K562 (cell line): ENCODE results near the gene MAK. TPM values are rescaled to one million over a fixed set of nuclear protein-coding genes. Genes with fewer than 3 reads are reported as not detected.
A peak's percentile ranks its signal among the peaks of the same experiment; 100 is the strongest.

Source experiments
- ATAC-seq: fragments of 200-7000 bp; cut with Tn5 transposase; 3 replicates; pipeline ENCODE4 v1.9.1; 2020; ENCODE audit warnings: moderate library complexity
- BruUV-seq: library from RNA; stranded (reverse); fragments of 400-500 nt; replicated peaks from 2 replicates; lab custom pipeline; 2021; lab: Mats Ljungman, UMichigan
- CTCF ChIA-PET: fragments of 300-600 bp; formaldehyde crosslinking; extraction: SDS; loops from one replicate; lab custom pipeline; 2021; ENCODE audit warnings: low intra/inter-chr PET ratio; lab: Yijun Ruan, JAX
- POLR2A ChIA-PET: fragments of 300-600, 350-650 bp; sonication (Branson Sonifier 250); formaldehyde crosslinking; extraction: SDS; loops from one replicate; lab custom pipeline; 2021; ENCODE audit warnings: antibody characterized with exemption, inconsistent platforms; lab: Yijun Ruan, JAX
- DNase-seq, 4 experiments: peaks; one replicate each; pipeline versions ENCODE4 v3.0.0 to v3.0.0-alpha.2; 2011 to 2018; ENCODE audit warnings: low spot score in 3 of 4, mixed read lengths in 3 of 4; ENCODE audit errors: extremely low read depth in 1 of 4
- FAIRE-seq: peaks from 2 replicates; lab custom pipeline; 2011; peaks lifted over from hg19 to GRCh38; lab: Jason Lieb, UNC
- H2AFZ ChIP-seq: 2 replicates; pipeline ENCODE4 v1.6.0; 2011; ENCODE audit warnings: low read depth, low read length, control low read depth, inconsistent platforms
- H3K27ac ChIP-seq: fragments of 200-600 bp; 3 replicates; pipeline ENCODE4 v1.8.0; 2011; ENCODE audit warnings: low read depth, mild to moderate bottlenecking, control low read depth, inconsistent platforms, low read length, moderate library complexity, mixed read lengths; ENCODE audit errors: extremely low read depth
- H3K27me3 ChIP-seq, 2 experiments: fragments of 300-600 bp in 1 of 2; 2 replicates in 1 of 2; 3 replicates in 1 of 2; pipeline versions ENCODE4 v1.6.0 to v1.8.0; 2011; ENCODE audit warnings: inconsistent platforms in 2 of 2, low read length in 2 of 2, mild to moderate bottlenecking in 1 of 2, mixed read lengths in 1 of 2, moderate library complexity in 1 of 2; ENCODE audit not compliant: control insufficient read depth in 2 of 2, insufficient read depth in 2 of 2
- H3K36me3 ChIP-seq: fragments of 300-600 bp; 3 replicates; pipeline ENCODE4 v1.8.0; 2011; ENCODE audit warnings: mild to moderate bottlenecking, low read length, inconsistent platforms; ENCODE audit not compliant: control insufficient read depth, insufficient read depth
- H3K4me1 ChIP-seq, 2 experiments: fragments of 200-600 bp in 1 of 2; replicated peaks in 1 of 2; 2 replicates in 1 of 2; 3 replicates in 1 of 2; pipeline versions ENCODE4 v1.5.1 to v1.8.0; 2011; ENCODE audit warnings: inconsistent platforms in 2 of 2, low read length in 2 of 2, mild to moderate bottlenecking in 1 of 2, mixed read lengths in 1 of 2, moderate library complexity in 1 of 2; ENCODE audit not compliant: control insufficient read depth in 2 of 2, insufficient read depth in 2 of 2
- H3K4me2 ChIP-seq: 2 replicates; pipeline ENCODE4 v1.6.1; 2011; ENCODE audit warnings: low read length, control low read depth, inconsistent platforms, mixed read lengths; ENCODE audit not compliant: insufficient read depth
- H3K4me3 ChIP-seq: fragments of 200-600 bp; sonication (generic), shearing (Covaris generic); 2 replicates; pipeline ENCODE4 v1.5.1; 2016; ENCODE audit warnings: control low read depth, inconsistent platforms
- H3K79me2 ChIP-seq: fragments of 200-600 bp; 3 replicates; pipeline ENCODE4 v1.8.0; 2011; ENCODE audit warnings: low read length, inconsistent platforms; ENCODE audit not compliant: control insufficient read depth, insufficient read depth
- H3K9ac ChIP-seq, 2 experiments: 2 replicates each; pipeline versions ENCODE4 v1.6.0 to v1.6.1; 2011; ENCODE audit warnings: low read depth in 2 of 2, low read length in 2 of 2, control low read depth in 1 of 2, inconsistent platforms in 1 of 2, mild to moderate bottlenecking in 1 of 2, mixed read lengths in 1 of 2; ENCODE audit not compliant: insufficient read depth in 1 of 2
- H3K9me1 ChIP-seq: one replicate; pipeline ENCODE4 v1.6.0; 2011; ENCODE audit warnings: inconsistent platforms, mild to moderate bottlenecking, low read length, moderate library complexity; ENCODE audit not compliant: control insufficient read depth, insufficient read depth
- H3K9me3 ChIP-seq: replicated peaks from 2 replicates; pipeline ENCODE4 v1.5.1; 2011; ENCODE audit warnings: low read depth, low read length, inconsistent platforms; ENCODE audit not compliant: control insufficient read depth, insufficient read depth
- H4K20me1 ChIP-seq: replicated peaks from 2 replicates; pipeline ENCODE4 v1.6.1; 2011; ENCODE audit warnings: low read length, inconsistent platforms, mixed read lengths; ENCODE audit not compliant: control insufficient read depth, insufficient read depth
- ASH1L ChIP-seq: fragments of 450-650 bp; IDR thresholded peaks from 2 replicates; pipeline ENCODE4 v1.6.1; 2018; ENCODE audit warnings: borderline replicate concordance, mild to moderate bottlenecking, low read depth; ENCODE audit not compliant: partially characterized antibody
- BHLHE40 ChIP-seq: IDR thresholded peaks from 2 replicates; pipeline ENCODE4 v1.6.1; 2011; ENCODE audit warnings: low read length, improper control_type of control experiment
- CBFA2T3 ChIP-seq: fragments of 450-650 bp; IDR thresholded peaks from 2 replicates; pipeline ENCODE4 v1.6.1; 2017
- CHD1 ChIP-seq: fragments of 200-600 bp; sonication (generic); IDR thresholded peaks from one replicate; pipeline ENCODE4 v1.6.1; 2012; ENCODE audit warnings: mild to moderate bottlenecking, moderate library complexity, low read length, inconsistent platforms
- NCOA2 ChIP-seq, 2 experiments: fragments of 450-650 bp; IDR thresholded peaks; 2 replicates each; pipeline ENCODE4 v1.6.1; 2018; ENCODE audit warnings: mild to moderate bottlenecking in 2 of 2, moderate library complexity in 1 of 2; ENCODE audit not compliant: partially characterized antibody in 2 of 2
- SNIP1 ChIP-seq: fragments of 450-650 bp; IDR thresholded peaks from 2 replicates; pipeline ENCODE4 v1.7.1; 2017; ENCODE audit warnings: low read depth, mild to moderate bottlenecking
- ZNF79 ChIP-seq: fragments of 250-450 bp; sonication (Bioruptor Pico); IDR thresholded peaks from 2 replicates; pipeline ENCODE4 v1.4.0; 2020; ENCODE audit warnings: low read depth, mild to moderate bottlenecking, moderate library complexity
- WGBS: fragments of 100-300 bp; shearing (Covaris generic); methylation state at CpG from one replicate; pipeline ENCODE4 v1.1.6; 2016; ENCODE audit warnings: low coverage, mixed read lengths; ENCODE audit not compliant: insufficient coverage; ENCODE audit errors: missing lambda C conversion rate; 5-methylcytosine and 5-hydroxymethylcytosine counted together
- in situ Hi-C: fragments of 300-500 bp; cut with MboI; formaldehyde crosslinking; loops from 4 replicates; pipeline ENCODE4 v1.15.0; 2018; ENCODE audit warnings: inconsistent platforms, mixed read lengths
- intact Hi-C: fragments of 100-400 bp; cut with micrococcal nuclease; formaldehyde crosslinking; loops from 2 replicates; pipeline ENCODE4 v1.14.2; 2022
- polyA plus RNA-seq, 8 experiments: library from polyadenylated mRNA; depleted of rRNA in 4 of 8; stranded (reverse) in 5 of 8; unstranded in 3 of 8; fragments of >200 nt; fragmentation: Nextera tagmentation in 2 of 8; fragmentation: Illumina TruSeq in 1 of 8; extraction: Ambion mirVana in 2 of 8; extraction: Trizol in 1 of 8; gene quantifications; 2 replicates each; pipeline versions ENCODE4 v1.2.1 to v1.2.3, GENCODE V29; 2011 to 2014; ENCODE audit warnings: inconsistent platforms in 1 of 8, missing spikeins in 1 of 8
- total RNA-seq, 7 experiments: library from RNA; depleted of rRNA in 6 of 7; stranded (reverse); fragments of >200 nt in 6 of 7; fragmentation: Illumina TruSeq in 2 of 7; extraction: Trizol in 2 of 7; gene quantifications; 2 replicates each; pipeline versions ENCODE4 v1.2.1 to v1.2.3, GENCODE V29; 2011 to 2021; ENCODE audit warnings: low replicate concordance in 1 of 7
- TF ChIP-seq, protein P1 (sequence below), 2 experiments: fragments of 450-650 bp in 1 of 2; IDR thresholded peaks; 2 replicates each; pipeline ENCODE4 v1.6.1; 2011 to 2017; ENCODE audit warnings: low read depth in 2 of 2, antibody characterized with exemption in 1 of 2, borderline replicate concordance in 1 of 2, low read length in 1 of 2, mild to moderate bottlenecking in 1 of 2, mixed read lengths in 1 of 2; ENCODE audit not compliant: control insufficient read depth in 1 of 2
- TF ChIP-seq, protein P2 (sequence below), 3 experiments: fragments of 200-800 bp in 1 of 3; fragments of 250-450 bp in 1 of 3; fragments of 450-650 bp in 1 of 3; sonication (Bioruptor Pico) in 1 of 3; sonication (Bioruptor generic) in 1 of 3; formaldehyde crosslinking in 1 of 3; IDR thresholded peaks; 2 replicates each; pipeline versions ENCODE4 v1.6.1 to v1.8.0; 2016 to 2022; ENCODE audit warnings: mild to moderate bottlenecking in 2 of 3, missing genetic modification characterization in 2 of 3, missing compliant biosample characterization in 1 of 3, moderate library complexity in 1 of 3
- TF ChIP-seq, protein P3 (sequence below), 2 experiments: fragments of 450-650 bp in 1 of 2; sonication (generic) in 1 of 2; formaldehyde crosslinking; conservative IDR thresholded peaks; 2 replicates each; pipeline versions ENCODE4 v1.4.0 to v1.8.1; 2020 to 2022; ENCODE audit warnings: mild to moderate bottlenecking in 1 of 2, missing genetic modification reagents in 1 of 2
- TF ChIP-seq, protein P4 (sequence below): fragments of 250-450 bp; sonication (Bioruptor Pico); IDR thresholded peaks from 2 replicates; pipeline ENCODE4 v1.4.0; 2020; ENCODE audit warnings: mild to moderate bottlenecking

MAK gene
- total and polyA plus RNA-seq, 9 of the 15 experiments (the other 6 are each of a cell fraction or from before 2014, with no cell fraction given) = 0.25 to 1.1 (median 0.53) TPM

DNA sequence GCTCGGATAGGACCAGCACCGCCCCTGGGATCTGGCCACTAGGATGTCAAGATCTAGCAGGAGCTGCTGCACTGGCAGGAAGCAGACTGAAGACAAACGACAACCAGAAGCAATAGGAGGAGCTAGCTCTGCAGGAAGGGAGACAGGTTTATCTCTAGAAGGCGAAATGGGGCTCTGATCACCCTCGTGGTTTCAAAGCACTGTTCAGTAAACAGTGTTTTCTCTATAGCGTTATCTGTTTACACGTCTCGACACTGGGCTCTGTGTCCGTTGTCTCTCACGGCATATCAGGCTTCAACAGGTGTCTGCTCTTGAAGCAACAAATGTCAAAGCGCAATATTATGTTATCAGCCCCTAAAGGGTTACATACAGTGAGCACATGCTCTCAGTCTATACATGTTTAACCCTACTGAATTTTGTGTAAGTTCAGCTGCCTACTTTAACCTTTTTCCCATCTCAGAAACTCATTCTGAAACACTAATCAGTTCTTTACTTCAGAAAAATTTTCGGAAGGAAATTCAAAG, 66.9 kb downstream of the MAK start:
- H3K79me2 ChIP-seq = no peaks in the 10 kb centered on the region
- H3K36me3 ChIP-seq = peaks cover 34% of the 10 kb centered on the region
- no peak overlapping the region; the same call in 1 of the 2 replicates for H3K4me3 ChIP-seq
- peak overlapping the region; percentile 70 for H3K4me2 ChIP-seq
- peak overlapping the region; percentile 25 to 40; a peak in 2 of 4 replicates for H3K9ac ChIP-seq
- no peaks in the 10 kb centered on the region for H3K9me3 ChIP-seq
- no peaks in the 10 kb centered on the region for H3K27me3 ChIP-seq
- no TSS peak for BruUV-seq
- WGBS = 2% methylated on average over 12 of the region's 12 CpGs
- intact Hi-C loops = loop anchor here (1.0 kb wide), 1 partner anchor 24 kb away; the partner anchor contains the start of gene TMEM14B
- FAIRE-seq (peak; percentile 98), ATAC-seq (peak; percentile 99), DNase-seq (peak; percentile 47 to 94 (median 70))
- H3K4me1 ChIP-seq = peaks cover 10 to 18% of the 10 kb centered on the region in 2 experiments; a peak in 4 of 5 replicates
- peak overlapping the region; percentile 5; the same call in 2 of the 3 replicates for H3K27ac ChIP-seq
- ChIA-PET POLR2A (interaction anchor here (0.6 to 2.3 kb wide), 8 partner anchors 9 to 74 kb away, joined by 3 to 11 read pairs (median 4); partner anchors contain the start of gene TMEM14C), CTCF (no interaction called here)
- no peaks in the 10 kb centered on the region for H4K20me1 ChIP-seq
- H3K9me1 ChIP-seq = no peaks in the 10 kb centered on the region
- in situ Hi-C loops = no loop called here
- H2AFZ ChIP-seq = peak overlapping the region; percentile 63
- TF ChIP-seq, protein P1, sequence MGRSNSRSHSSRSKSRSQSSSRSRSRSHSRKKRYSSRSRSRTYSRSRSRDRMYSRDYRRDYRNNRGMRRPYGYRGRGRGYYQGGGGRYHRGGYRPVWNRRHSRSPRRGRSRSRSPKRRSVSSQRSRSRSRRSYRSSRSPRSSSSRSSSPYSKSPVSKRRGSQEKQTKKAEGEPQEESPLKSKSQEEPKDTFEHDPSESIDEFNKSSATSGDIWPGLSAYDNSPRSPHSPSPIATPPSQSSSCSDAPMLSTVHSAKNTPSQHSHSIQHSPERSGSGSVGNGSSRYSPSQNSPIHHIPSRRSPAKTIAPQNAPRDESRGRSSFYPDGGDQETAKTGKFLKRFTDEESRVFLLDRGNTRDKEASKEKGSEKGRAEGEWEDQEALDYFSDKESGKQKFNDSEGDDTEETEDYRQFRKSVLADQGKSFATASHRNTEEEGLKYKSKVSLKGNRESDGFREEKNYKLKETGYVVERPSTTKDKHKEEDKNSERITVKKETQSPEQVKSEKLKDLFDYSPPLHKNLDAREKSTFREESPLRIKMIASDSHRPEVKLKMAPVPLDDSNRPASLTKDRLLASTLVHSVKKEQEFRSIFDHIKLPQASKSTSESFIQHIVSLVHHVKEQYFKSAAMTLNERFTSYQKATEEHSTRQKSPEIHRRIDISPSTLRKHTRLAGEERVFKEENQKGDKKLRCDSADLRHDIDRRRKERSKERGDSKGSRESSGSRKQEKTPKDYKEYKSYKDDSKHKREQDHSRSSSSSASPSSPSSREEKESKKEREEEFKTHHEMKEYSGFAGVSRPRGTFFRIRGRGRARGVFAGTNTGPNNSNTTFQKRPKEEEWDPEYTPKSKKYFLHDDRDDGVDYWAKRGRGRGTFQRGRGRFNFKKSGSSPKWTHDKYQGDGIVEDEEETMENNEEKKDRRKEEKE (IDR thresholded peaks at IDR 0.05; ENCODE audit: borderline replicate concordance in 1 of 2, control insufficient read depth in 1 of 2, low read depth in 2 of 2, low read length in 1 of 2) = no peak
- TF ChIP-seq ASH1L (no peak), ZNF79 (CRISPR knock-in tag) (no peak), CBFA2T3 (peak; percentile 98), BHLHE40 (peak; percentile 58), CHD1 (no peak), SNIP1 (0 out of 2 replicates have a peak, but pooled peaks have one; percentile 17), NCOA2 (IDR thresholded peaks at IDR 0.05; ENCODE audit: partially characterized antibody in 2 of 2) (peak in 1 of 2 experiments; percentile 45)
- TF ChIP-seq, protein P2, sequence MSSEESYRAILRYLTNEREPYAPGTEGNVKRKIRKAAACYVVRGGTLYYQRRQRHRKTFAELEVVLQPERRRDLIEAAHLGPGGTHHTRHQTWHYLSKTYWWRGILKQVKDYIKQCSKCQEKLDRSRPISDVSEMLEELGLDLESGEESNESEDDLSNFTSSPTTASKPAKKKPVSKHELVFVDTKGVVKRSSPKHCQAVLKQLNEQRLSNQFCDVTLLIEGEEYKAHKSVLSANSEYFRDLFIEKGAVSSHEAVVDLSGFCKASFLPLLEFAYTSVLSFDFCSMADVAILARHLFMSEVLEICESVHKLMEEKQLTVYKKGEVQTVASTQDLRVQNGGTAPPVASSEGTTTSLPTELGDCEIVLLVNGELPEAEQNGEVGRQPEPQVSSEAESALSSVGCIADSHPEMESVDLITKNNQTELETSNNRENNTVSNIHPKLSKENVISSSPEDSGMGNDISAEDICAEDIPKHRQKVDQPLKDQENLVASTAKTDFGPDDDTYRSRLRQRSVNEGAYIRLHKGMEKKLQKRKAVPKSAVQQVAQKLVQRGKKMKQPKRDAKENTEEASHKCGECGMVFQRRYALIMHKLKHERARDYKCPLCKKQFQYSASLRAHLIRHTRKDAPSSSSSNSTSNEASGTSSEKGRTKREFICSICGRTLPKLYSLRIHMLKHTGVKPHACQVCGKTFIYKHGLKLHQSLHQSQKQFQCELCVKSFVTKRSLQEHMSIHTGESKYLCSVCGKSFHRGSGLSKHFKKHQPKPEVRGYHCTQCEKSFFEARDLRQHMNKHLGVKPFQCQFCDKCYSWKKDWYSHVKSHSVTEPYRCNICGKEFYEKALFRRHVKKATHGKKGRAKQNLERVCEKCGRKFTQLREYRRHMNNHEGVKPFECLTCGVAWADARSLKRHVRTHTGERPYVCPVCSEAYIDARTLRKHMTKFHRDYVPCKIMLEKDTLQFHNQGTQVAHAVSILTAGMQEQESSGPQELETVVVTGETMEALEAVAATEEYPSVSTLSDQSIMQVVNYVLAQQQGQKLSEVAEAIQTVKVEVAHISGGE (CRISPR knock-in tag; IDR thresholded peaks at IDR 0.05) = peak in 1 of 3 experiments; percentile 52; a peak in 1 of 6 replicates
- TF ChIP-seq, protein P3, sequence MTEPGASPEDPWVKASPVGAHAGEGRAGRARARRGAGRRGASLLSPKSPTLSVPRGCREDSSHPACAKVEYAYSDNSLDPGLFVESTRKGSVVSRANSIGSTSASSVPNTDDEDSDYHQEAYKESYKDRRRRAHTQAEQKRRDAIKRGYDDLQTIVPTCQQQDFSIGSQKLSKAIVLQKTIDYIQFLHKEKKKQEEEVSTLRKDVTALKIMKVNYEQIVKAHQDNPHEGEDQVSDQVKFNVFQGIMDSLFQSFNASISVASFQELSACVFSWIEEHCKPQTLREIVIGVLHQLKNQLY (CRISPR knock-in tag; conservative IDR thresholded peaks at IDR 0.05) = no peak
- TF ChIP-seq, protein P4, sequence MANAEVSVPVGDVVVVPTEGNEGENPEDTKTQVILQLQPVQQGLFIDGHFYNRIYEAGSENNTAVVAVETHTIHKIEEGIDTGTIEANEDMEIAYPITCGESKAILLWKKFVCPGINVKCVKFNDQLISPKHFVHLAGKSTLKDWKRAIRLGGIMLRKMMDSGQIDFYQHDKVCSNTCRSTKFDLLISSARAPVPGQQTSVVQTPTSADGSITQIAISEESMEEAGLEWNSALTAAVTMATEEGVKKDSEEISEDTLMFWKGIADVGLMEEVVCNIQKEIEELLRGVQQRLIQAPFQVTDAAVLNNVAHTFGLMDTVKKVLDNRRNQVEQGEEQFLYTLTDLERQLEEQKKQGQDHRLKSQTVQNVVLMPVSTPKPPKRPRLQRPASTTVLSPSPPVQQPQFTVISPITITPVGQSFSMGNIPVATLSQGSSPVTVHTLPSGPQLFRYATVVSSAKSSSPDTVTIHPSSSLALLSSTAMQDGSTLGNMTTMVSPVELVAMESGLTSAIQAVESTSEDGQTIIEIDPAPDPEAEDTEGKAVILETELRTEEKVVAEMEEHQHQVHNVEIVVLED (CRISPR knock-in tag) = no peak
